Activated CD8-positive, alpha-beta memory T cell treated with anti-CD3 and anti-CD28 coated beads for 48 hours (primary cell): ENCODE data around the gene CCDC137.
"Not testable (repeated sequence)": the region's sequence is repeated elsewhere in the genome, so short reads cannot be mapped to it uniquely, and the experiment has no call there.

ENCODE experiments used
- DNase-seq, 3 experiments: peaks; one replicate each; pipeline ENCODE4 v3.0.0-alpha.2; 2020; ENCODE audit warnings: low read depth in 2 of 3, low spot score in 2 of 3

Gene CCDC137

GRCh38 chr17:81648707-81649085, 17.8 kb upstream of the CCDC137 start:
- DNase-seq, result no peak

GRCh38 chr17:81650951-81651350, 15.6 kb upstream of the CCDC137 start:
- DNase-seq, result no peak

GRCh38 chr17:81651692-81652091, 14.8 kb upstream of the CCDC137 start:
- no peak for DNase-seq

GRCh38 chr17:81652906-81653771, 13.4 kb upstream of the CCDC137 start:
- DNase-seq, result no peak

- no peak for DNase-seq
These were observed 11.0 kb upstream of the CCDC137 start for GRCh38 chr17:81655378-81656117.

- no peak for DNase-seq
These were observed 10.3 kb upstream of the CCDC137 start, which contains the start of gene PDE6G for GRCh38 chr17:81656118-81656743. PDE6G (minus strand) TSS chr17:81656542; CDS start chr17:81653305, 3,237 bp downstream.

- no peak for DNase-seq
These were observed 9.7 kb upstream of the CCDC137 start for GRCh38 chr17:81656835-81657234.

GRCh38 chr17:81659038-81659437, 7.5 kb upstream of the CCDC137 start:
- no peak for DNase-seq

- no peak for DNase-seq
These were observed 6.1 kb upstream of the CCDC137 start for GRCh38 chr17:81660441-81660840.

- no peak for DNase-seq
These were observed 4.5 kb upstream of the CCDC137 start for GRCh38 chr17:81662002-81662401.

- DNase-seq, result no peak
These were observed 2.5 kb upstream of the CCDC137 start for GRCh38 chr17:81664051-81664470.

GRCh38 chr17:81665205-81666091, 1.1 kb upstream of the CCDC137 start:
- DNase-seq, result peak in 1 of 3 experiments; percentile 47

GRCh38 chr17:81666092-81666341, 520 bp upstream of the CCDC137 start:
- no peak for DNase-seq

- no peak for DNase-seq
These were observed 1.2 kb downstream of the CCDC137 start for GRCh38 chr17:81667754-81668153.

- no peak for DNase-seq
These were observed 6.0 kb downstream of the CCDC137 start for GRCh38 chr17:81672504-81672903.

- DNase-seq, result no peak
These were observed 6.4 kb downstream of the CCDC137 start for GRCh38 chr17:81672954-81673353.

- DNase-seq, result no peak
These were observed 7.2 kb downstream of the CCDC137 start for GRCh38 chr17:81673561-81674258.

GRCh38 chr17:81675515-81676221, 9.1 kb downstream of the CCDC137 start:
- not testable (repeated sequence) for DNase-seq

- DNase-seq, result no peak
These were observed 10.4 kb downstream of the CCDC137 start for GRCh38 chr17:81676906-81677305.

GRCh38 chr17:81680150-81680549, 13.6 kb downstream of the CCDC137 start:
- no peak for DNase-seq
